Upper lobe of right lung (tissue), 1 donor: Measurements from ENCODE around the gene SERPINE1. TPM values are rescaled to one million over a fixed set of nuclear protein-coding genes. Genes with fewer than 3 reads are reported as not detected.

Source experiments
- ATAC-seq: fragments of 200-7000 bp; cut with Tn5 transposase; one replicate; pipeline ENCODE4 v1.9.1; 2020; ENCODE audit warnings: mild to moderate bottlenecking, moderate library complexity
- DNase-seq: peaks from one replicate; pipeline ENCODE4 v3.0.0-alpha.2; 2020
- H3K27ac ChIP-seq: fragments of 200-600 bp; one replicate; pipeline ENCODE4 v1.8.0; 2022
- H3K27me3 ChIP-seq: fragments of 200-600 bp; one replicate; pipeline ENCODE4 v1.8.0; 2022; ENCODE audit warnings: mild to moderate bottlenecking
- H3K36me3 ChIP-seq: fragments of 200-600 bp; one replicate; pipeline ENCODE4 v1.8.0; 2022
- H3K4me1 ChIP-seq: fragments of 200-600 bp; one replicate; pipeline ENCODE4 v1.8.0; 2022
- H3K4me3 ChIP-seq: fragments of 200-600 bp; one replicate; pipeline ENCODE4 v1.8.0; 2022; ENCODE audit warnings: mild to moderate bottlenecking
- H3K9me3 ChIP-seq: fragments of 200-600 bp; one replicate; pipeline ENCODE4 v1.8.0; 2022
- CTCF ChIP-seq: fragments of 200-600 bp; IDR thresholded peaks from one replicate; pipeline ENCODE4 v1.8.0; 2022; ENCODE audit warnings: antibody characterized with exemption
- intact Hi-C: fragments of 100-400 bp; cut with DNase I; formaldehyde crosslinking; loops from one replicate; pipeline ENCODE4 v1.11.0; 2022
- total RNA-seq: library from RNA; stranded (reverse); fragmentation: NEBNext Ultra II Directional; extraction: Animal tissue kit (Norgen Biotek cat#: 25700); gene quantifications from one replicate; pipeline ENCODE4 v1.2.1, GENCODE V29; 2021
- donor health status: DM: no; HTN: yes; CAD: no; lungs with severe emphysema.

Gene SERPINE1
- total RNA-seq, 1 donor from 2014 or later = 13.7 TPM

- ATAC-seq (peak; percentile 2), DNase-seq (no peak)
- Histone ChIP-seq H3K27ac (peak overlapping the region; percentile 55), H3K4me3 (no peak overlapping the region), H3K9me3 (no peaks in the 10 kb centered on the region), H3K36me3 (no peaks in the 10 kb centered on the region), H3K27me3 (no peaks in the 10 kb centered on the region), H3K4me1 (peaks cover 16% of the 10 kb centered on the region)
- intact Hi-C loops = loop anchor here (5.0 kb wide), 1 partner anchor 40 kb away; no protein-coding TSS in a partner anchor
- no peak for TF ChIP-seq CTCF
These were observed 10.8 kb downstream of the SERPINE1 start for GRCh38 chr7:101137651-101138212.

- H3K9me3 ChIP-seq = no peaks in the 10 kb centered on the region
- intact Hi-C loops = loop anchor here (5.0 kb wide), 1 partner anchor 41 kb away; no protein-coding TSS in a partner anchor
- no peaks in the 10 kb centered on the region for H3K36me3 ChIP-seq
- peak; percentile 78 for TF ChIP-seq CTCF
- H3K4me3 ChIP-seq = no peak overlapping the region
- DNase-seq (peak; percentile 84), ATAC-seq (peak; percentile 90)
- H3K27ac ChIP-seq = peak overlapping the region; percentile 55
- peaks cover 16% of the 10 kb centered on the region for H3K4me1 ChIP-seq
- H3K27me3 ChIP-seq = no peaks in the 10 kb centered on the region
These were observed 11.4 kb downstream of the SERPINE1 start for GRCh38 chr7:101138213-101138870.

GRCh38 chr7:101140339-101140699 lies 13.4 kb downstream of the SERPINE1 start:
- TF ChIP-seq CTCF = no peak
- Histone ChIP-seq H3K4me1 (peaks cover 16% of the 10 kb centered on the region), H3K9me3 (no peaks in the 10 kb centered on the region), H3K27me3 (no peaks in the 10 kb centered on the region), H3K4me3 (no peak overlapping the region), H3K36me3 (no peaks in the 10 kb centered on the region), H3K27ac (no peak overlapping the region)
- intact Hi-C loops = loop anchor here (5.0 kb wide), 1 partner anchor 142 kb away; no protein-coding TSS in a partner anchor
- no peak for DNase-seq
- no peak for ATAC-seq

- Histone ChIP-seq H3K4me1 (peaks cover 16% of the 10 kb centered on the region), H3K4me3 (no peak overlapping the region), H3K27me3 (no peaks in the 10 kb centered on the region), H3K9me3 (no peaks in the 10 kb centered on the region), H3K27ac (no peak overlapping the region), H3K36me3 (no peaks in the 10 kb centered on the region)
- DNase-seq (no peak), ATAC-seq (no peak)
- TF ChIP-seq CTCF = no peak
- intact Hi-C loops = loop anchor here (5.0 kb wide), 1 partner anchor 141 kb away; no protein-coding TSS in a partner anchor
These were observed 14.0 kb downstream of the SERPINE1 start for GRCh38 chr7:101140746-101141382.

- ATAC-seq (no peak), DNase-seq (no peak)
- no peak for TF ChIP-seq CTCF
- Histone ChIP-seq H3K4me3 (no peak overlapping the region), H3K4me1 (peaks cover 8% of the 10 kb centered on the region), H3K9me3 (no peaks in the 10 kb centered on the region), H3K27ac (no peak overlapping the region), H3K36me3 (no peaks in the 10 kb centered on the region), H3K27me3 (peaks cover 10% of the 10 kb centered on the region)
- intact Hi-C loops = no loop called here
These were observed 25.2 kb downstream of the SERPINE1 start for GRCh38 chr7:101151908-101152651.
